Measurements from ENCODE around the gene MED13.
A peak's percentile ranks its signal among the peaks of the same experiment; 100 is the strongest.
"Not testable (repeated sequence)": the region's sequence is repeated elsewhere in the genome, so short reads cannot be mapped to it uniquely, and the experiment has no call there.

MED13 gene

GRCh38 chr17:62090021-62090824 is 25.1 kb upstream of the MED13 start:
- no peak for DNase-seq

GRCh38 chr17:62089334-62089733 is 24.3 kb upstream of the MED13 start:
- no peak for DNase-seq

DNA sequence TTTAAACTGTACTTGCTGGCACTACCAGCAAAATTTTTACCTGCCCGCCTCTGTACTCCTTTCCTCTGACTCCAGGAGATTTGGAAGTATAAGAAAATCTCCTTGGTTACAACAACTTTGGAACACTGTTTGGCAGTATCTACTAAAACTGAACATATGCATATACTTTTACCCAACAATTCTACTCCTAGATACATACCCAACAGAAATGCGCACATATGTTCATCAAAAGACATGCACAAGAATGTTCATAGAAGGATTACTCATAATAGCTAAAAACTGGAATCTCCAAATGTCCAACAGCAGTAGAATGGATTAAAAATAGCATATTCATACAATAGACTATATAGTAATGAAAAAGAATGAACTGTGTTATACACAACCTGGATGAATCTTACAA is 21.7 kb upstream of the MED13 start:
- no peak for DNase-seq

GRCh38 chr17:62085511-62086408 is 20.7 kb upstream of the MED13 start:
- DNase-seq = no peak

DNA sequence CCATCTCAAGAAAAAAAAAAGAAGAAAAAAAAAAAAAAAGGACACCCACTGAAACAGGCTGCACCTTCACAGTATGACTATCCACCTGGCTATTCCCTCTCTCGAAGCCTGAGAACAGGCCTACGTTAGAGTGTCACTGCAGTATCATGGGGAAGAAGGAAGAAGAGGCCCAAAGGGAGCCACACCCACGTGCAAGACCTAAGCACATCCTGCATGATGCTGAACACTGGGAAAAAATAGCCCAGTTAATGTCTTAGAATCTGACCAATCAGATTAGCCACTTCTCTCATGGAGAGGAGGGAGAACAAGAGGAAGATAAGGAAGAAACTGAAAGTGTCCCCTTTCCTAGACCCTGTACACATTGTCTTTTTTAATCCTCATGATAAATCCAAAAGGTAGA is 19.5 kb upstream of the MED13 start:
- DNase-seq = no peak

- no peak for DNase-seq
Measured at GRCh38 chr17:62083651-62084050, 18.6 kb upstream of the MED13 start.

DNA sequence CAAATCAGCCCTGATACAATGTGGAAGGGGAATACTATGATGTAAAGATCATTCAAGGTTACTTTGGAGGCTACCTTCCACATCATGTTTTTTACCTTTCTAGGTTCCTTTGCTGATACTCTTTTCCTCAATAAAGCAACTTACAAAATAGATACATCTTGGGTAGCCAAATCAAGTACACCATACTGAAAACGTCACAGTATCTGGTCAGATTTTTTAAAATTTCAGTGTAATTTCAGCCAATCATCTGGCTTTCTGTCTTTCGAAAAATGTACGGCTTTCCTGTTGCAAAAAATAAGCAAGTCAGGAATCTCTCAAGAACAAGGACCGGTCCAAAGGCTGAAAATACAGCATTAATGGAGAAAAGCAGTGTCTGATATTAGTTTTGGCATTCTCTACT is 15.6 kb upstream of the MED13 start:
- DNase-seq = no peak

DNA sequence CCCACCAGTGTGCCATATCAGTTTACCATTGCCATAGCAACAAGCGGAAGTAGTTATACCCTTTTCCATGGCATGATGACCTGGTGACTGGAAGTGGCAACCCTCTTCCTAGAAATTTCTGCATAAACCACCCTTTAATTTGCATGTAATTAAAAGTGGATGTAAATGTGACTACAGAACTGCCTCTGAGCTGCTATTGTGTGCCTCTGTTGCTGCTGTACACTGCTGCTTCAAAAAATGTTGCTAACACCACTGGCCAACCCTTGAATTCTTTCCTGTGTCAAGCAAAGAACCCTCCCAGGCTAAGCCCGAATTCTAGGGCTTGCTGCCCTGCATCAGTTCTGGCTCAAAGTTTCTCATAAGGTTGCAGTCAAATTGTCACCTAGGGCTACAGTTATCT is 12.9 kb upstream of the MED13 start:
- no peak for DNase-seq

GRCh38 chr17:62076864-62077788 is 12.0 kb upstream of the MED13 start:
- no peak for DNase-seq

- no peak for DNase-seq
Measured at GRCh38 chr17:62075308-62075815, 10.3 kb upstream of the MED13 start.

DNA sequence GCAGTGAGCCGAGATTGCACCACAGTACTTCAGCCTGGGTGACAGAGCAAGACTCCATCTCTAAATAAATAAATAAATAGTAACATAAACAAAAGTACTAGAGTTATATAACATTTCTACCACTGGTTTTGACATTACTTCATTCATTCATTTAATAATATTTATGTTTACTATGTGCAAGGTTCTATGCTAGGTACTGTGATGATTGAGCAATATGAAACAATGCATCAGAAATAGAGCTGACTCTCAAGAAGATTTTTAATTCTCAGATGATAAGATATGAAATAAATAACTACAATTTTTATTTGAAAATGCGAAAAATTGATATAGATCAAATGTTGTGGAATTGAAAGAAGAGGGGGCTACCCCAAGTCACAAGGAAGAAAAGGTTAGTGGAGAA is 8.9 kb upstream of the MED13 start:
- DNase-seq = no peak

DNA sequence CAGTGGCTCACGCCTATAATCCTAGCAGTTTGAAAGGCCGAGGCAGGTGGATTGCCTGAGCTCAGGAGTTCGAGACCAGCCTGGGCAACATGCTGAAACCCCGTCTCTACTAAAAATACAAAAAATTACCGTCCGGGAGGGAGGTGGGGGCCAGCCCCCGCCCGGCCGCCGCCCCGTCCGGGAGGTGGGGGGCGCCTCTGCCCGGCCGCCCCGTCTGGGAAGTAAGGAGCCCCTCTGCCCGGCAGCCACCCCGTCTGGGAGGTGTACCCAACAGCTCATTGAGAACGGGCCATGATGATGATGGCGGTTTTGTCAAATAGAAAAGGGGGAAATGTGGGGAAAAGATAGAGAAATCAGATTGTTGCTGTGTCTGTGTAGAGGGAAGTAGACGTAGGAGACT is 7.8 kb upstream of the MED13 start:
- not testable (repeated sequence) for DNase-seq

GRCh38 chr17:62070900-62071299 is 5.8 kb upstream of the MED13 start:
- DNase-seq = no peak

DNA sequence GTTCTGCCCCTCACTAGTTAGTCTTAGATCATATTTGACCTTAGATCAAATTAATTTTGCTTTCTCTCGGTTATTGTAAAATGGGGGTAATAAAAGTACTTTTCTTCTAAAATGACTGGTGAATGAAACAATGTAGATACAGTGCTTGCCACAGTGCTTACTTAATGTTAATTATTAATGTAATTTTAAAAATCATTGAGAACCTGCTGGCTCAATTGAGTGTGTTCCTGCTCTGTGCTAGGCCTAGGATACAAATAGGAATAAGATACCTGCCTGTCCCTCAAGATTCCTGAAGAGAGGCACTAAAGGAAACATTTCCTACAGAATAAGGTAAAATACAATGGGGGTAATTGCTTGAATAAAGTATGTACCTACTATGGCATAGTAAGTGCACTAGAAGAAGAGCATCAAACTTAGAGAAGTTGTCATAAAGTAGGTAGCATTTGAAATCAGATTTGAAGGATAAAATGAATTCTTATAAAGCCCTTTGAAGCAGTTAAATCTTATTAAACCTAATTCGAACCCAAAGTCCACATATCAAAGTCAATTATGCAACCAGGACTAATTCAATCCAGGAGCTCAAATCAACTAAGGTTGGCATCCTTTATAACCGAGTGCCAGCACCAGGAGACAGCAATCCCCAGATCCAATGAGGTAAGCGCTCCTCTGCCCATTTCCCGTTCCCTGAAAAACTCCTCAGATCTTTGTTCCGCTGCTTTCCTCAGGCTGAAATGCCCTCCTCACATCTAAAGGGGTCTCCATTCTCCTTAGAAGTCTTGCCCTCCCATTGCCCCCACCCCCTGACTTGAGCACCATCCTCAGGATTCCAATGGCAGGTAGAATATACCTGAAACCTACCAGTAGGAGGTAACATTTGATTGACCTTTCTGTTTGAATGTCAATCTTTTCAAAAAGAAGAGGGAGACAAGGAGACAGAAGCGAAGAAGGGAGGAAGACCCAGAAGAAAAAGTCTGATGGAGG is 2.4 kb upstream of the MED13 start:
- no peak for DNase-seq

- peak; percentile 96 for DNase-seq
Measured at GRCh38 chr17:62065611-62066468, 762 bp upstream of the MED13 start.

GRCh38 chr17:62064029-62064790 is 868 bp downstream of the MED13 start:
- DNase-seq = no peak

- DNase-seq = no peak
Measured at GRCh38 chr17:62062944-62063343, 2.1 kb downstream of the MED13 start.

- no peak for DNase-seq
Measured at GRCh38 chr17:62062302-62062701, 2.8 kb downstream of the MED13 start.

- DNase-seq = no peak
Measured at GRCh38 chr17:62059414-62059813, 5.7 kb downstream of the MED13 start.

- no peak for DNase-seq
Measured at GRCh38 chr17:62058611-62059010, 6.5 kb downstream of the MED13 start.

Measured in GDM1 (cell line).